NCI-H146 treated with DMSO at 0.1 percent for 48 hours (cell line): ENCODE measurements around the gene TNS4.
A peak's percentile ranks its signal among the peaks of the same experiment; 100 is the strongest.

Experiments
- DNase-seq: peaks from one replicate; lab custom pipeline; 2025; ENCODE audit not compliant: unreplicated experiment; lab: John Stamatoyannopoulos, UW

The TNS4 gene

DNA sequence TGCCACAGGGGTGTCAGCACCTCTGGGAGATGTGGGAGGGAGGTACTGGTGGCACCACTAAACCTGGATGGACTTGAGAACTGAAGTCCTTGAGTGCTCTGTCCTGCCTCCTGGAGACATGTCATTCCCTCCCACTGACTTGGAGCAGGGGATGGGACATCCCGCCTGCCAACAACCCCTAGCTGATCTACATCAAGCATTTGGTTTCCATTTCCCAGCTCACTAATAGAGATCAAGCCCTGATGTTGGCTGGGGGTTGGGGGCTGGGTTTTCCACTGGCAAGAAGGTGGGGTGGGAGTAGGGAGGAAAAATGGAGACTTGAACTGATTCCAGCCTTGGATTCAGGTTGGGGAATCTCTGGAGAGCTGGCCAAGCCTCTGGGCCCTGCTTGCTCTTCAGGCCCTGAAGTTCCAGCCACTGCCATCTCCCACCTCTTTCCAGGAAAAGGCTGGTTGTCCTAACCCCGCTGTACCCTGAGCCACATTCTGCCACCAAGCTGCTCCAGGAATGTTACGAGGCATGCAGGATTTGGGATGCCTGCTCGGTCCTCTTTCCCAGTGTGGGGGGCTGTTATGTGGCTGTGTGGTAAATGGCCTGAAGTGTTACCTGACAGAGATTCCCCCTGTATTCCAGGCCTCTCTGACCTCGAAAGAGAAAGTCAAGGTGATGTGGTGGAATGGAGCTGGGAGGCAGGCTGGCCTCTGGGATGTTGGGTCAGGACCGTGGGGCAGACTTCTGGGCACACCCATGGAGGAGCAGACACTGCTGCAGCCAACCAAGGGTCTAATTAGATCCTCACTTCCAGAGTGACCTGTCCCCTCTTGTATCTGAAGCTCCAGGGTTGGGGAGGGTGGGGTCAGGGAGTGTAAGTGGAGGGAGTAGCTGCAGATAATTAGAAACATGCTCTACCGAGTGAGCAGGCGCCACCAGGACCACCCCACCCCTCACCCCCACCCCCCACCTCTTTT, 41.5 kb downstream of the TNS4 start:
- no peak for DNase-seq

DNA sequence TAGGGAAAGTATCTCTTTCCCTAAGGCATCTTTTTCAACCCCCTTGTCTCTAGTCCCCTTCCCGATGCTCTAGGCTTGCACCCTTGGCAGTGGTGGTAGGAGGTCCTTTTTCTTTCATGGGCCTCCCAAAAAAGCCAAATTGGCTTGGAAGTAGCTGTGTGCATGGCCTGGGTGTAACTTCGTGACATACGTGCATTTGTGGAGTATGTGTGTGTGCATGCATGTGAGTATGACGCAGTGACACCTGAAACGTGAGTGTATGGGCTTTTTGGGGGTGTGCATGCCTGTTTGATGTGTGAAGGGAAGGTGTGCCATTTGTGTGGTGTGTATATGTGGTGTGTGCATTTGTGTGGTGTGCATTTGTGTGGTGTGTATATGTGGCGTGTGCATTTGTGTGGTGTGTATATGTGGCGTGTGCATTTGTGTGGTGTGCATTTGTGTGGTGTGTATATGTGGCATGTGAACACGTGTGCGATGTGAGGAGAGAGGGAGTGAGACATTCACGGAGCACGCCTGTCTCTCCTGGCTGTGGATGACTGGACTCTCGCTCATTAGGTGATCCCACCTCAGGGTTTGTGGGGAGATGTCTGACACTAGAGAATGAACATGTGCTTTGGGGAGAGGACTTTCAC, 42.5 kb downstream of the TNS4 start:
- no peak for DNase-seq

DNA sequence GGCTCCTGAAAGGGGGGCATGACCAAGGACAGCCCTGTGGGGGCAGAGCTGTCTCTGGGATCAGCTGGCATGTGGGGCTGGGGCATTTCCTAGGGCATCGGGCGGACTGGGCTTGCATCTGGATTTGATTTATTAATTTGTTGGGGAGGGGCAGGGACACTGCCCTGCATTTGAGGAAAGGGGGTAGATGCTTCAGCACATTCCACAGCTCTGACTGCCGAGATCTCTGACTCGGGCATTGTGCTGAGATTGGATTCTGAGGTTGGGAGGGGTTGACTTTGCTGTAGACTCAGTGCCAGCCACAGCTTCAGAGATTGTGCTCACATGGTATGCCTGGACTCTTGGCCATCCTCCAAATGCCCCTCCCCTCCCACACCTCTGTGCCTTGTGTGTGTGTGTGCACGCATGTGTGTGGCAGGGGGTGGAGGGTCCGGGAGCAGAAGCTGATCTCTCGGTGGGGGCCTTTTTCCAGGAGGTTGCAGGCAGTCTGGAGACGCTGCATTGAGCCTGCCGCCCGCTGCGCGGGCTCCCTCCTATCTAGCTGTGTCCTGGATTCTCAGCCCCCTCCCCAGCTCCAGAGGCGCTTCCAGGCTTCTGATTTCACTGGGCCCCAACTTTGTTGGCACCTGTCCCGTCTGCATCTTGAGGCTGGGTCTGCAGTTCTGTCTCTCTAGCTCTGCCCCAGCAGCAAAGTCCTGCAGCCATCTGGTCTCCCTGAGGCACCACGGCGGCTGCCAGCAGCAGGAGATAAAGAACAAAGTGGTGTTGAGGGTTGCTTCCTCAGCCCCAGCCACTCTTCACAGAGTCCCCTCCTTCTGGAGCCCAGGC, 43.2 kb downstream of the TNS4 start:
- DNase-seq = no peak

DNA sequence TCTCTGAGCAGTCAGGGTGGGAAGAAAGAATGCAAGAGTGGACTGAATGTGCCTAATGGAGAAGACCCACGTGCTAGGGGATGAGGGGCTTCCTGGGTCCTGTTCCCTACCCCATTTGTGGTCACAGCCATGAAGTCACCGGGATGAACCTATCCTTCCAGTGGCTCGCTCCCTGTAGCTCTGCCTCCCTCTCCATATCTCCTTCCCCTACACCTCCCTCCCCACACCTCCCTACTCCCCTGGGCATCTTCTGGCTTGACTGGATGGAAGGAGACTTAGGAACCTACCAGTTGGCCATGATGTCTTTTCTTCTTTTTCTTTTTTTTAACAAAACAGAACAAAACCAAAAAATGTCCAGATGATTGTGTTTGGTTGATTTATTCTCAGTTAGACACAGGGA, 44.1 kb downstream of the TNS4 start:
- DNase-seq = no peak

DNA sequence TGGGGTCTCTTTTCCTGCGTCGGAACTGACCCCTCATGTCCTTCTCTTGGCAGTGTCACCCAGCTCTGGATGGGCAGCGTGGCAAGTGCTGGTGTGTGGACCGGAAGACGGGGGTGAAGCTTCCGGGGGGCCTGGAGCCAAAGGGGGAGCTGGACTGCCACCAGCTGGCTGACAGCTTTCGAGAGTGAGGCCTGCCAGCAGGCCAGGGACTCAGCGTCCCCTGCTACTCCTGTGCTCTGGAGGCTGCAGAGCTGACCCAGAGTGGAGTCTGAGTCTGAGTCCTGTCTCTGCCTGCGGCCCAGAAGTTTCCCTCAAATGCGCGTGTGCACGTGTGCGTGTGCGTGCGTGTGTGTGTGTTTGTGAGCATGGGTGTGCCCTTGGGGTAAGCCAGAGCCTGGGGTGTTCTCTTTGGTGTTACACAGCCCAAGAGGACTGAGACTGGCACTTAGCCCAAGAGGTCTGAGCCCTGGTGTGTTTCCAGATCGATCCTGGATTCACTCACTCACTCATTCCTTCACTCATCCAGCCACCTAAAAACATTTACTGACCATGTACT, 44.9 kb downstream of the TNS4 start:
- DNase-seq = no peak

DNA sequence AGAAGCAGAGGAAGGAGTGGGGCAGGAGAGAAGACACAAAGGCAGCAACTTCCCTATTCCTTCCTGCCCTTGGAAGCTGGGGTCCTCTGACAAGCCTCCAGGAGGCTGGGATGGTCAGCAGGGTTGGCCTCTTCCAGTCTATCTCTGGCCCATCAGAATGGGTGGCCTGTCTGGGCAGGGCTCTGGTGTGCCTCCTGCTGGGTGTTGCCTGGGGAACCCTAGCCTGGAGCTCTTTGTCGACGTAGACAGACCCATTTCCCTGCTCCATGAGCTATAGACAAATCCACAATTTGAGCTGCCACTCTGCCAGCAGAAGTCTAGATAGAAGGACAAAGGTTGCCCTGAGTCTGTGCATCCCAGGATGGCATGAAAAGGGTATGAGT, 46.8 kb downstream of the TNS4 start:
- peak; percentile 61 for DNase-seq

DNA sequence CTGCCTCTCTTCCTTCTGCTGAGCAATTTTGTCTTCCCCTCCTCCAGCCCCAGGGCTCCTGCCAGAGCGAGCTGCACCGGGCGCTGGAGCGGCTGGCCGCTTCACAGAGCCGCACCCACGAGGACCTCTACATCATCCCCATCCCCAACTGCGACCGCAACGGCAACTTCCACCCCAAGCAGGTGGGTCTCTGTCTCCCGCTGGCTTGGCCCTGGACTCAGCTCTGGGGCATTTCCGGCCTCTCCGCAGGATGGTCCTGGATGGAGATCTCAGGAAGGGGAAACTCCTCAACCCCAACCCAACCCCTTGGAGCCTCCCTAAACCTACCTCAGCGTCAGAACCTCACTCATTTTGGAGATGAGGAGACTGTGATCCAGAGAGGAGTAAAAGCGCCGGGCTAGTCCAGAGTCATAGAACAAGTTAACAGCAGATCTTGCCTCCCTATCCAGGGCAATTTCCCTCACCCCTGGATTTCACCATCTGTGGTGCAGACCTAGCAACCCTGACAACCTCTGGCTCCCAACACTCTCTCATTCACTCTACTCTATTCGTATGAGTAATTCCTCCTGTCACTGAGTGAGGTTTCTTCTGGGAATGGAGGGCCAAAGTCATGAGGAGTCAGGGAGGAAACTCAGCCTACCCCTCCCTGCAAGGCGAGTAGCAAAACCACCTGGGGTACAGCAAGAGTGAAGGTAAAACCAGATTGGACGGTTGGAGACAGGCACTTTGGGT, 47.4 kb downstream of the TNS4 start:
- no peak for DNase-seq

DNA sequence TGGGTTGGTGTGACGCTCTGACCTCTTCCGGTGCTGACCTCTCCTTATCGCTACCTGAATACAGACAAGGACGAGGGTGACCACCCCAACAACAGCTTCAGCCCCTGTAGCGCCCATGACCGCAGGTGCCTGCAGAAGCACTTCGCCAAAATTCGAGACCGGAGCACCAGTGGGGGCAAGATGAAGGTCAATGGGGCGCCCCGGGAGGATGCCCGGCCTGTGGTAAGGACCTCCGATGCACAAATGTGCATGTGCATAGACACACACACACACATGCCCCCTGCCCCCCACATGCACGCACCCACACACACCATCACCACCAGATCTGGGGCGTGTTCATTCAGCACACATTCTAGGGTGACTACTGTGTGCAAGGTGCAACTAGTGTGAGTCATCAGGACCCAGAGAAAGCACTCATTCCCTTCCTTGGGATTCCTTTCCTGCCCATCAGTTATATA, 48.5 kb downstream of the TNS4 start:
- DNase-seq = no peak

DNA sequence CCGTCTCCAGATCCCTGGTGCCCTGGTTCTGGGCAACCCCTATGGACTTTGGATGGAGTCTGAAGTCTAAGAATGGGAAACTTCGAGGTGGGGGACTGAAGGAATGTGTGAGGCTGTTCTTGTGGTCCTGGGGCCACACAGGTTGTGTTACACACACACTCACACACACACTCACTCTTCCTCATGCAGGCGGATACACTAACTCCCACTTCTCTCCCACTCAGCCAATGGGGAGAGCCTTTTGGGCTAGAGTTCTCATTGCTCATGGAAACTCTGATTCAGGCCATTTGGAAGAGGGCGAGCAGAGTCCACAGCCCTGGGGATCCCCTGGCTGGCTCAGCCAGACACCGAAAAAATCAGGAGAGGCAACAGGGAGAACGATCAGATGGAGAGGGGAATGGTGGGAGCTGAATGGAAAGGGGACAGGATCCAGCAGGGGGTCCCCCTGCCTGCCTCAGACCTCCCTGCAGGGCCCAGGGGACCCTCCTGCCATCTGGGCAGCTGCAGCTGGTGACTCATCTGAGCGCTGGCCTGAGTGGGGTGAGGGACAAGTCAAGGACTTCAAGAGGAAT, 49.1 kb downstream of the TNS4 start:
- no peak for DNase-seq

DNA sequence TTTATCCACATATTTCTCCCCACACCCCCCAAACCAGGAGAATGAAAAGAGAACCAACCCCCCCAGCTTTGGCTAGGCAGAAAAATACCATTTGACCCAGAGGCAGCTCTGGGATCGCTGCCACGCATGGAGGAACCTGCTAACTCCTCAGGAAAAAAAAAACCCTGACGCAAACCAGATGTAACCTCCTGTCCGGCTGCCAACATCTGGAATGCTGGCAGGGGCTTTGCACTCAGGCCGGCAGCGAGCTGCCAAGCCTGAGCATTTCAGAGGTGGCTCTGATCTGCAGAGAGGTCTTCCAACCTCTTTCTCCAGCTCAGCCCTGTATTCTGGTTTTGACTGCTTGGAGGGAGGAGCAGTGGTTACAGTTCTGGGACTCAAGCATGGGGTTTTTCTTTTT, 50.0 kb downstream of the TNS4 start:
- no peak for DNase-seq

DNA sequence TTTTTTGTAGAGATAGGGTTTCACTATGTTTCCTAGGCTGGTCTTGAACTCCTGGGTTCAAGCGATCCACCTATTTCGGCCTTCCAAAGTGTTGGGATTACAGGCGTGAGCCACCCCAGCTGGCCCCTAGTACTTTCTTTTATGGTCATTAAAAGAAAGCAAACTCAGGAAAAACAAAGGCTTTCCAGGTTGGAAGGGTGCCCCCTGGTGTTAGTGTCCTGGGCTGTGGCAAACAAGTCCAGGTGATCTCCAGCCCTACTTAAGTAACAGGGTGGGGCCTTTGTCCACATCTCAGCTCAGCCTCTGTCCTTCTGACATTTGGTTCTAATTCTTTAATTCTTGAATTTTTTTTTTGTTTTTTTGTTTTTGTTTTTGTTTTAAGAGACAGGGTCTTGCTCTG, 51.2 kb downstream of the TNS4 start:
- DNase-seq = peak; percentile 17

DNA sequence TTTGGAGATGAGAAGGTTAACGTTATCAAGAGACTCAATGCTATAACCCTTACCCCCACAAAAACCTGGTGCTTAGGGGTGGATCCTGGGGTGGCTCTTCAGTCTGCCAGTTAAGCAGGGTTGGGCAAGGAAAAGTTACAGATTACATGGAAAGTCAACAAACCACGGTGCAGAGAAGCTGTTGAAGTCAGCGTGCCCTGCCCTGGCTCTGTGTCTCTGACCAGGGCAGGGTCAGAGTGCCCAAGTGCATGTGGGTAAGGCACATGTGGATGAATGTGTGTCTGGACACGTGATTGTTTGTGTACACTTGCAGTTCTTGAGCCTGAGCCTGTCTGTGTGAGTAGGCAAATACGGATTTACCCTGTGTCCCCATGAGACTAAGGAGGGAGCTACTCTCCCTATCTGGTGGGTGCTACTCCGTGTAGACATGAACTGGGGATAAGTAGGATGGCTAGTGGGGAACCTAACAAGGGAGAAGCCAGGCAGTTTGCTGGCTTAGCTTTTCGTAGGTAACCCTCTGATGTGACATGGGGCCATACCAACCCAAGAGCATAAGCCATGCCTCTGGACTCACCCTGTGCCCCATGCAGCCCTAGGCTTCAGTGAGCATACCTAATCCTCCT, 52.7 kb downstream of the TNS4 start:
- no peak for DNase-seq

DNA sequence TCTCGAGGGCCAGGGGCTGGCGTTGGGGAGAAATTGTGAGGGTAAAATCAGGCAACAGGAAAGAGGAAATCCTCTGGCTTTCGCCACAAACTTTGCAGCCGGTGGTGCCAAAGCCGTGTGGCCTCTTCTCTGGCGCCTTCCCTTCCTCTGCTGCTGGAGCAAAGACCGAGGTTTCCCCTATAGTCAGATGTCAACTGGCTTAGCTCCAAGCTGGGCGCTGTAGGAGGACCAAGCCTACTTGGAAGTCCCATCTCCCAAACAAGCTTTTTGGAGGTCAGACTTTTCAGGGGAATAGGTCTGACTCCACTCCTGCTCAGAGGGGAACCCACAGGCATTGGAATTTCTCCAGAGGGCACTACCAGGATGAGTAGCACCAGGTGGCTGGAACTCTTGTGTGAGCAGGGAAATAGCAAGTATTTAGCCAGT, 53.2 kb downstream of the TNS4 start:
- DNase-seq = no peak

DNA sequence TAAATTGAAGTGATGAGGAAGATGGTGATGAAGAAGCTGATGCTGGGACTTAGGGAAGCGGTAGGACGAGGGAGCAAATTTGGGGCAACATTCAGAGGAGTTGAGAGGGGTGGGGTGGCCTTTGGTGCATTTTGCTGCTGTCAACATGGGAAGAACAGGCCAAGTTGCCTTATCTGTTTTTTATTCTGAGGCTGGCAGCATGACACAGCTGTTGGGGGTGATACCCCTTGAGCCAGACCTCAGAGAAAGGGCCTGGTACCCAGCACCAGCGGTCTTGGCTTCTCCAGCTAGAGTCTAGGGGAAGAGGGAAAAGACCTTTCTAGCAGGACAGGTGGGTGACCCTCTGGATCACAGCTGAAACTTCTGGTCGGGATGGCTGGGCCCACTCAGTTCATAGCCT, 53.6 kb downstream of the TNS4 start:
- no peak for DNase-seq

DNA sequence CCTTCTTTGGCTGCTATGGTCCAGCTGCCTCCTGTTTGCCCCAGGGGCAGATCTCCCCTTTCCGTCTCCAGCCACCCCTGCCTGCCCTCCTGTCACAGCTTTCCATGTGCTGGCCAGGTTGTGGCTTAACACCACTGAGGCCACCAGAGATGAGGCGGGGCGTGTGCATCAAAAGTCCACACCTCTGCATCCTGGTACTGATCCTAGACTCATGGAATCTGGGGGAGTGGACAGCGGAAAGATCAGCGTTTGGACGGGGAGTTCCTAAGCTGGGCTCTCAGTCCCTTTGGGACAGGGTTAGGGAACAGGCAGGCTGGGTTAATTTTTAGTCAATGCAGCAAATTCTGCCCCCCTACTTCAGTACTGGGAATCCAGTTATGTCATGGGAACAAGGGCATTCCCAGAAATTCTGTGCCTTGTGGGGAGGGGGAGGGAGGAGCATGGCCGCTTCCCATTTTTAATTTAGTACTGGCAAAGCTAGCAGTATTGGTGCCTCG, 54.2 kb downstream of the TNS4 start:
- DNase-seq = no peak

DNA sequence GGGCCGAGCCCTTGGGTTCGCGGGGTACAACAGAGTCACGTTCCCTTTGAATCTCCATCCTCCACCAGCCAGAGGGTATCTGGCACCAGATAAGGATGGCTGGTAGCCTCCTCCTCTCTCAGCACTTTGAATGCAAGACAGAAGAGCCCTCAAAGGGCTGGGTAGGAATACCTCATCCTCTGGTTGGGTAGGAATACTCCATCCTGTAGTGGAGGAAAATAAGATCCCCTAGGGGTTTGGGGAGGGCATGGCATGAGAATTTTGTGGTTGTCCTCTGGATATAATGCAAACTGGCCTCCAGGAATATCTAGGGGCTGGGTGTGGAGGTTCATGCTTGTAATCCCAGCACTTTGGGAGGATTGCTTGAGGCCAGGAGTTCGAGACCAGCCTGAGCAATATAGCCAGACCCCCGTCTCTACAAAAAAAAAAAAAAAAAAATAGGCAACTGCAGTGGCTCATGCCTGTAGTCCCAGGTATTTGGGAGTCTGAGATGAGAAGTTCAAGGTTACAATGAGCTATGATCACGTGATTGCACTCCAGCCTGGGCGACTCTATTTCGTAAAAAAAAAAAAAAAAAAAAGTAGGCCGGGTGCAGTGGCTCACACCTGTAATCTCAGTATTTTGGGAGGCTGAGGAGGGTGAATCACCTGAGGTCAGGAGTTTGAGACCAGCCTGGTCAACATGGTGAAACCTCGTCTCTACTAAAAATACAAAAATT, 55.5 kb downstream of the TNS4 start:
- DNase-seq = no peak

DNA sequence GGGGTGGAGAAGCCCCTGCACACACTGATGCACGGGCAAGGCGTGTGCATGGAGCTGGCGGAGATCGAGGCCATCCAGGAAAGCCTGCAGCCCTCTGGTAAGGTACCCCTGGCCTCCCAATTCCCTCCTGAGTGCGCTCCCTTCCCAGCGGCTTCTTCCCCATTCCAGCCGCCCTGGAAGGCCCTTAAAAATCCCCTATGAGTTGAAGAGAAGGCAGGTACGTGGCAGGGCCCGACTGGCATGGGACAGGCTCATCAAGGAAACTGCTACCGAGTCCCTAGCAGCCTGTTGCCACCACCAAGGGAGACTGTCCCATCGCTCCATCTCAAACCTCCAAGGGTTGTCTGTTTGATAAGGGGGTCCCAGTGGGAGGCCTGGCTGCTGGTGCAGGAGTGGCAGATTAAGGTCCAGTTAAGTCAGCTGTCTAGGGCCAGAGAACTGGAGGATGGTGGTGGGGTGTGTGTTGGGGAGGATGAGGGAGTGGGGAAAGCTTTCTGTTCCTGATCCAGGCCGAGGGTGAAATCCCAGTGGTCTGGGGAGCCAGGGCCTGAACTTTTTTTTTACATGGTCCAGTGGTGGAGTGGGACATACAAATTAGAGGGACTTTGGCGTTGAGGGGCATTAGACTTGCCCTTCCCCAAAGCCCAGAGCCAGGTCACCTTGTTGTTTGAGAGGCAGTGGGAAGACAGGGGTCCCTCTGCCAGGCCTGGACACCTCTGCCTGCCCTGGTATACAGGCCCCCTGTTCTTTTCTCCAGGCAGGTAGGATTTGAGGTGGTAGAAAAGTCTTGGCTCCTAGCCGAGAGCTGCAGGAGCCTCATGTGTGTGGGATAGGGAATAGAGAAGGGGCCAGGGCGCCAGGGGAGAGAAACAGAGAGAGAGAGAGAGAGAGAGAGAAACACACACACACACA, 57.2 kb downstream of the TNS4 start:
- no peak for DNase-seq
